HL-60/S4 treated with retinoic acid at 250 ng/mL for 4 days and 3 days (cell line): ENCODE measurements around the gene PCDHGC4.

ENCODE experiments used
- in situ Hi-C: fragments of 300-500 bp; cut with MboI; formaldehyde crosslinking; loops from 2 replicates; pipeline ENCODE4 v1.7.0; 2022; ENCODE audit warnings: low sequenced_read_pairs

PCDHGC4 gene

GRCh38 chr5:141489841-141490240 is 5.0 kb downstream of the PCDHGC4 start:
- in situ Hi-C loops: no loop called here

GRCh38 chr5:141490271-141490670 is 5.4 kb downstream of the PCDHGC4 start:
- in situ Hi-C loops: no loop called here

GRCh38 chr5:141490771-141491170 is 5.9 kb downstream of the PCDHGC4 start:
- in situ Hi-C loops: no loop called here

GRCh38 chr5:141491323-141492167 is 6.7 kb downstream of the PCDHGC4 start:
- in situ Hi-C loops: no loop called here

GRCh38 chr5:141492168-141492885 is 7.5 kb downstream of the PCDHGC4 start:
- in situ Hi-C loops: no loop called here

GRCh38 chr5:141493500-141494422 is 8.9 kb downstream of the PCDHGC4 start:
- in situ Hi-C loops: no loop called here

GRCh38 chr5:141494761-141495452 is 10.1 kb downstream of the PCDHGC4 start:
- in situ Hi-C loops: no loop called here

- in situ Hi-C loops: no loop called here
Observed at GRCh38 chr5:141495453-141495811, 10.6 kb downstream of the PCDHGC4 start.

- in situ Hi-C loops: no loop called here
Observed at GRCh38 chr5:141496038-141496437, 11.2 kb downstream of the PCDHGC4 start.

- in situ Hi-C loops: no loop called here
Observed at GRCh38 chr5:141501761-141502160, 16.9 kb downstream of the PCDHGC4 start.

- in situ Hi-C loops: no loop called here
Observed at GRCh38 chr5:141503681-141504080, 18.9 kb downstream of the PCDHGC4 start.

- in situ Hi-C loops: no loop called here
Observed at GRCh38 chr5:141504216-141504615, 19.4 kb downstream of the PCDHGC4 start.

- in situ Hi-C loops: no loop called here
Observed at GRCh38 chr5:141506381-141507155, 21.7 kb downstream of the PCDHGC4 start.

GRCh38 chr5:141507387-141508091 is 22.7 kb downstream of the PCDHGC4 start:
- in situ Hi-C loops: no loop called here

GRCh38 chr5:141508440-141508797 is 23.6 kb downstream of the PCDHGC4 start:
- in situ Hi-C loops: no loop called here

GRCh38 chr5:141508798-141509611 is 24.2 kb downstream of the PCDHGC4 start:
- in situ Hi-C loops: no loop called here

- in situ Hi-C loops: no loop called here
Observed at GRCh38 chr5:141510160-141510559, 25.3 kb downstream of the PCDHGC4 start.

GRCh38 chr5:141510850-141511601 is 26.2 kb downstream of the PCDHGC4 start:
- in situ Hi-C loops: no loop called here
